GM12878 (cell line): ENCODE measurements around the gene NRBP1. TPM values are rescaled to one million over a fixed set of nuclear protein-coding genes. Genes with fewer than 3 reads are reported as not detected.

Experiments used
- ATAC-seq: fragments of 200-7000 bp; cut with Tn5 transposase; 3 replicates; pipeline ENCODE4 v1.9.1; 2020; ENCODE audit warnings: mild to moderate bottlenecking, moderate library complexity
- BruUV-seq: library from RNA; stranded (reverse); fragments of 400-500 nt; replicated peaks from 2 replicates; lab custom pipeline; 2021; lab: Mats Ljungman, UMichigan
- CTCF ChIA-PET: fragments of 300-600 bp; sonication (Branson Sonifier 250); formaldehyde crosslinking; extraction: SDS; loops from one replicate; lab custom pipeline; 2021; ENCODE audit warnings: inconsistent platforms; lab: Yijun Ruan, JAX
- POLR2A ChIA-PET: fragments of 350-600 bp; formaldehyde crosslinking; extraction: SDS; loops from one replicate; lab custom pipeline; 2021; ENCODE audit warnings: inconsistent platforms; lab: Charles Lee
- RAD21 ChIA-PET: fragments of 300-600 bp; sonication (Branson Sonifier 250); formaldehyde crosslinking; loops from one replicate; lab custom pipeline; 2023; ENCODE audit warnings: antibody characterized with exemption; ENCODE audit not compliant: unreplicated experiment; lab: Charles Lee
- SMC1A ChIA-PET: fragments of 300-600 bp; sonication (Branson Sonifier 250); formaldehyde crosslinking; loops from one replicate; lab custom pipeline; 2023; ENCODE audit not compliant: unreplicated experiment, uncharacterized antibody; lab: Charles Lee
- DNase-seq: peaks from one replicate; pipeline ENCODE4 v3.0.0-alpha.2; 2011; ENCODE audit warnings: low read depth, low spot score
- FAIRE-seq: peaks from 3 replicates; lab custom pipeline; 2011; peaks lifted over from hg19 to GRCh38; lab: Jason Lieb, UNC
- H2AFZ ChIP-seq: 2 replicates; pipeline ENCODE4 v1.6.0; 2011; ENCODE audit warnings: low read depth, low read length, control low read depth; ENCODE audit not compliant: control insufficient read depth
- H3K27ac ChIP-seq: 2 replicates; pipeline ENCODE4 v1.5.1; 2011; ENCODE audit warnings: control low read depth; ENCODE audit not compliant: control insufficient read depth, insufficient read depth
- H3K27me3 ChIP-seq, 2 experiments: replicated peaks in 1 of 2; 2 replicates each; pipeline versions ENCODE4 v1.6.0 to v1.6.1; 2011; ENCODE audit warnings: low read length in 1 of 2; ENCODE audit not compliant: control insufficient read depth in 2 of 2, insufficient read depth in 2 of 2
- H3K36me3 ChIP-seq, 2 experiments: 2 replicates each; pipeline ENCODE4 v1.5.1; 2011; ENCODE audit warnings: low read length in 1 of 2; ENCODE audit not compliant: control insufficient read depth in 2 of 2, insufficient read depth in 2 of 2
- H3K4me1 ChIP-seq: 2 replicates; pipeline ENCODE4 v1.6.1; 2011; ENCODE audit warnings: mild to moderate bottlenecking, low read length, moderate library complexity, mixed read lengths; ENCODE audit not compliant: control insufficient read depth, insufficient read depth
- H3K4me2 ChIP-seq: 2 replicates; pipeline ENCODE4 v1.6.0; 2011; ENCODE audit warnings: control low read depth; ENCODE audit not compliant: control insufficient read depth, insufficient read depth
- H3K4me3 ChIP-seq: fragments of 200-600 bp; sonication (generic); 2 replicates; pipeline ENCODE4 v1.5.1; 2016
- H3K79me2 ChIP-seq: 2 replicates; pipeline ENCODE4 v1.6.0; 2011; ENCODE audit warnings: low read length; ENCODE audit not compliant: control insufficient read depth, insufficient read depth
- H3K9ac ChIP-seq: 2 replicates; pipeline ENCODE4 v1.8.0; 2011; ENCODE audit warnings: low read length, control low read depth, mixed read lengths; ENCODE audit not compliant: control insufficient read depth, insufficient read depth
- H3K9me3 ChIP-seq: replicated peaks from 3 replicates; pipeline ENCODE4 v1.5.1; 2011; ENCODE audit warnings: mild to moderate bottlenecking, low read length; ENCODE audit not compliant: control insufficient read depth, insufficient read depth
- H4K20me1 ChIP-seq: 2 replicates; pipeline ENCODE4 v1.6.0; 2011; ENCODE audit not compliant: control insufficient read depth, insufficient read depth
- ATF7 ChIP-seq: fragments of 450-650 bp; IDR thresholded peaks from 2 replicates; pipeline ENCODE4 v1.6.1; 2016; ENCODE audit warnings: low read depth, mild to moderate bottlenecking
- BRCA1 ChIP-seq: IDR thresholded peaks from 2 replicates; pipeline ENCODE4 v1.6.1; 2011; ENCODE audit warnings: low read depth, low read length, improper control_type of control experiment
- CBFB ChIP-seq: IDR thresholded peaks from 2 replicates; pipeline ENCODE4 v1.6.1; 2016; ENCODE audit warnings: antibody characterized with exemption, low read depth
- CHD2 ChIP-seq: IDR thresholded peaks from 2 replicates; pipeline ENCODE4 v1.6.1; 2011; ENCODE audit warnings: low read depth, low read length, improper control_type of control experiment, borderline replicate concordance
- CHD4 ChIP-seq: fragments of 200-600 bp; sonication (generic); IDR thresholded peaks from 2 replicates; pipeline ENCODE4 v1.6.1; 2016; ENCODE audit warnings: mild to moderate bottlenecking
- DPF2 ChIP-seq: fragments of 450-650 bp; IDR thresholded peaks from 2 replicates; pipeline ENCODE4 v1.6.1; 2017; ENCODE audit warnings: mild to moderate bottlenecking
- IKZF1 ChIP-seq: fragments of 450-650 bp; conservative IDR thresholded peaks from 2 replicates; pipeline ENCODE4 v1.6.1; 2017; ENCODE audit warnings: antibody characterized with exemption, mild to moderate bottlenecking
- IKZF2 ChIP-seq, 2 experiments: fragments of 450-650 bp; IDR thresholded peaks; 2 replicates each; pipeline ENCODE4 v1.6.1; 2017; ENCODE audit warnings: mild to moderate bottlenecking in 2 of 2, moderate library complexity in 2 of 2
- IRF4 ChIP-seq: IDR thresholded peaks from 2 replicates; pipeline ENCODE4 v1.6.1; 2011; ENCODE audit warnings: low read depth, low read length
- NFYA ChIP-seq: IDR thresholded peaks from 2 replicates; pipeline ENCODE4 v1.6.1; 2011; ENCODE audit warnings: low read depth, mild to moderate bottlenecking, low read length, improper control_type of control experiment, borderline replicate concordance
- PAX5 ChIP-seq: IDR thresholded peaks from 2 replicates; pipeline ENCODE4 v1.6.1; 2011; ENCODE audit warnings: low read depth, low read length, borderline replicate concordance
- PML ChIP-seq: IDR thresholded peaks from 2 replicates; pipeline ENCODE4 v1.6.1; 2012; ENCODE audit warnings: low read length, inconsistent platforms
- RELA ChIP-seq: fragments of 450-650 bp; IDR thresholded peaks from 2 replicates; pipeline ENCODE4 v1.8.0; 2014; ENCODE audit warnings: borderline replicate concordance; ENCODE audit not compliant: partially characterized antibody
- RUNX3 ChIP-seq: IDR thresholded peaks from 2 replicates; pipeline ENCODE4 v1.6.1; 2012; ENCODE audit warnings: low read length, inconsistent platforms
- STAT1 ChIP-seq: fragments of 450-650 bp; conservative IDR thresholded peaks from 2 replicates; pipeline ENCODE4 v1.6.1; 2014; ENCODE audit warnings: antibody characterized with exemption, mild to moderate bottlenecking
- ZSCAN29 ChIP-seq: fragments of 450-650 bp; IDR thresholded peaks from 2 replicates; pipeline ENCODE4 v1.6.1; 2017; ENCODE audit warnings: mild to moderate bottlenecking, moderate library complexity
- WGBS: methylation state at CpG from one replicate; pipeline ENCODE4 v1.1.6; 2016; ENCODE audit warnings: low lambda C conversion rate; ENCODE audit not compliant: insufficient replicate concordance, insufficient coverage; ENCODE audit errors: missing lambda C conversion rate; 5-methylcytosine and 5-hydroxymethylcytosine counted together
- in situ Hi-C: fragments of 300-500 bp; cut with MboI; formaldehyde crosslinking; loops from 9 replicates; pipeline ENCODE4 v1.14.3; 2018; ENCODE audit warnings: mixed read lengths
- intact Hi-C: fragments of 100-400 bp; cut with micrococcal nuclease; formaldehyde crosslinking; loops from one replicate; pipeline ENCODE4 v1.14.2; 2022; ENCODE audit not compliant: unreplicated experiment
- polyA plus RNA-seq, 11 experiments: library from polyadenylated mRNA; depleted of rRNA in 4 of 11; unstranded in 6 of 11; stranded (reverse) in 5 of 11; fragments of >200 nt; fragmentation: Nextera tagmentation in 4 of 11; fragmentation: Illumina TruSeq in 1 of 11; extraction: Ambion mirVana in 4 of 11; extraction: Trizol in 1 of 11; gene quantifications; 1 replicate in 1 of 11; 2 replicates in 10 of 11; pipeline versions ENCODE4 v1.2.1 to v1.2.3, GENCODE V29; 2011 to 2016; ENCODE audit warnings: inconsistent platforms in 2 of 11, missing spikeins in 2 of 11, low read depth in 1 of 11
- total RNA-seq, 4 experiments: library from RNA; depleted of rRNA in 3 of 4; stranded (reverse); fragments of >200 nt in 3 of 4; fragmentation: Illumina TruSeq in 1 of 4; extraction: Trizol in 1 of 4; gene quantifications; 2 replicates each; pipeline versions ENCODE4 v1.2.1 to v1.2.3, GENCODE V29; 2013 to 2021
- TF ChIP-seq, protein P1 (sequence below): IDR thresholded peaks from 2 replicates; pipeline ENCODE4 v1.6.1; 2011; ENCODE audit warnings: low read depth, low read length, improper control_type of control experiment, borderline replicate concordance
- TF ChIP-seq, protein P2 (sequence below): IDR thresholded peaks from 2 replicates; pipeline ENCODE4 v1.6.1; 2011; ENCODE audit warnings: mild to moderate bottlenecking, low read depth, low read length, moderate library complexity; ENCODE audit not compliant: insufficient replicate concordance

The NRBP1 gene
- total and polyA plus RNA-seq, 10 of the 15 experiments (the other 5 are each of a cell fraction or from before 2014, with no cell fraction given), result 5.7 to 136 (median 66.1) TPM

GRCh38 chr2:27407798-27408491, 20.5 kb upstream of the NRBP1 start (continued):
- TF ChIP-seq IKZF1, result peak; percentile 46
- TF ChIP-seq, protein P1, sequence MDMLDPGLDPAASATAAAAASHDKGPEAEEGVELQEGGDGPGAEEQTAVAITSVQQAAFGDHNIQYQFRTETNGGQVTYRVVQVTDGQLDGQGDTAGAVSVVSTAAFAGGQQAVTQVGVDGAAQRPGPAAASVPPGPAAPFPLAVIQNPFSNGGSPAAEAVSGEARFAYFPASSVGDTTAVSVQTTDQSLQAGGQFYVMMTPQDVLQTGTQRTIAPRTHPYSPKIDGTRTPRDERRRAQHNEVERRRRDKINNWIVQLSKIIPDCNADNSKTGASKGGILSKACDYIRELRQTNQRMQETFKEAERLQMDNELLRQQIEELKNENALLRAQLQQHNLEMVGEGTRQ, result no peak
- TF ChIP-seq ZSCAN29, result no peak
- TF ChIP-seq IKZF2 (IDR thresholded peaks at IDR 0.05), result peak; percentile 52 to 53; a peak in 3 of 4 replicates
- peak; percentile 16; the same call in 1 of the 2 replicates for TF ChIP-seq RUNX3
- TF ChIP-seq DPF2, result no peak
- no peak for TF ChIP-seq BRCA1
- no peak for TF ChIP-seq NFYA

GRCh38 chr2:27408601-27409320, 19.7 kb upstream of the NRBP1 start:
- ChIA-PET SMC1A (interaction anchor here (1.4 to 2.4 kb wide), 3 partner anchors 13 to 22 kb away, joined by 4 to 20 read pairs (median 9); partner anchors contain the start of gene NRBP1), RAD21 (interaction anchor here (1.6 to 2.2 kb wide), 3 partner anchors 21 to 219 kb away, joined by 4 to 29 read pairs (median 5); partner anchors contain the start of genes CCDC121, GPN1 and NRBP1), POLR2A (interaction anchor here (0.6 to 3.3 kb wide), 11 partner anchors 8 to 221 kb away, joined by 3 to 71 read pairs (median 4); partner anchors contain the start of genes NRBP1, SNX17 and ZNF512), CTCF (interaction anchor here (1.4 to 4.6 kb wide), 5 partner anchors 7 to 274 kb away, joined by 4 to 52 read pairs (median 5); partner anchors contain the start of genes EIF2B4 and NRBP1)
- Histone ChIP-seq H3K4me1 (peaks cover 6% of the 10 kb centered on the region; the same call in 1 of the 2 replicates), H3K4me2 (peak overlapping the region; percentile 93), H3K4me3 (peak overlapping the region; percentile 99), H3K36me3 (no peaks in the 10 kb centered on the region), H4K20me1 (no peaks in the 10 kb centered on the region), H3K9me3 (no peaks in the 10 kb centered on the region), H3K9ac (peak overlapping the region; percentile 93), H2AFZ (peak overlapping the region; percentile 92), H3K79me2 (peaks cover 51% of the 10 kb centered on the region), H3K27ac (peak overlapping the region; percentile 76), H3K27me3 (no peaks in the 10 kb centered on the region)
- BruUV-seq, result no TSS peak
- intact Hi-C loops (loop anchor here (2.0 to 10.0 kb wide), 4 partner anchors 20 to 276 kb away; partner anchors contain the start of genes EIF2B4, NRBP1, SNX17 and ZNF512), in situ Hi-C loops (no loop called here)
- FAIRE-seq (no peak), ATAC-seq (peak; percentile 66), DNase-seq (no peak)
- WGBS, result under 1% methylated on average over 27 of the region's 33 CpGs
- TF ChIP-seq RUNX3 (peak; percentile 58), RELA (no peak), CHD2 (no peak), CBFB (0 out of 2 replicates have a peak, but pooled peaks have one; percentile 37), PAX5 (no peak), IRF4 (no peak), CHD4 (no peak), PML (no peak), ATF7 (no peak), STAT1 (no peak), IKZF2 (IDR thresholded peaks at IDR 0.05) (no peak)
- TF ChIP-seq, protein P2, sequence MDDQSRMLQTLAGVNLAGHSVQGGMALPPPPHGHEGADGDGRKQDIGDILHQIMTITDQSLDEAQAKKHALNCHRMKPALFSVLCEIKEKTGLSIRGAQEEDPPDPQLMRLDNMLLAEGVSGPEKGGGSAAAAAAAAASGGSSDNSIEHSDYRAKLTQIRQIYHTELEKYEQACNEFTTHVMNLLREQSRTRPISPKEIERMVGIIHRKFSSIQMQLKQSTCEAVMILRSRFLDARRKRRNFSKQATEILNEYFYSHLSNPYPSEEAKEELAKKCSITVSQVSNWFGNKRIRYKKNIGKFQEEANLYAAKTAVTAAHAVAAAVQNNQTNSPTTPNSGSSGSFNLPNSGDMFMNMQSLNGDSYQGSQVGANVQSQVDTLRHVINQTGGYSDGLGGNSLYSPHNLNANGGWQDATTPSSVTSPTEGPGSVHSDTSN, result no peak
